Measurements from ENCODE around the gene MRS2. TPM values are rescaled to one million over a fixed set of nuclear protein-coding genes. Genes with fewer than 3 reads are reported as not detected.

Gene MRS2
- total and polyA plus RNA-seq, 9 of the 15 experiments (the other 6 are each of a cell fraction or from before 2014, with no cell fraction given): 14.6 to 57.9 (median 48.1) TPM

DNA sequence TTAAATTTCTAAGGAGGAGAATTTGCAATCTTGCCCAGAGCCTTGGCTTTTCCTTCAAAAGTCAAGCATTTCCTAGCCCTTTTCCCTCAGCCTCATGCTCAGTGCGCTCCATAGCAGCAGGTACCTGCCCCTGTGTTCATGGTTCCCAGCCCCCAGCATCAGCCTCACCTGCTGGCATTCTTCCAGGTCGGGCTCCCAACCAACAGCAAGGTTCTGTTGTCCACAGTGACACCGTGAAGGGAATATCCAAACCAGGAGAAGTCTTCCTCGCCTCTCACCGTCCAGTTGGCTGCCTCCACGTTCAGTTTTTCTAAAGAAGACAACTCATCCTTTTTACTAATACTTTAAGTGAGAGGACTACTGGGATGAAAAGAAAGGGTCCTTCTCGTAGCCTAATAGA, 43.9 kb downstream of the MRS2 start:
- H4K20me1 ChIP-seq (replicated peaks; ENCODE audit: control insufficient read depth, insufficient read depth, low read length): 0 out of 2 replicates have a peak, but pooled peaks cover 3% of the 10 kb centered on the region
- in situ Hi-C loops (cut with MboI) (no loop called here), intact Hi-C loops (cut with micrococcal nuclease) (no loop called here)
- H3K4me3 ChIP-seq: no peak overlapping the region
- TF ChIP-seq NFIC (IDR thresholded peaks at IDR 0.05): peak; percentile 57
- TF ChIP-seq, protein P1, sequence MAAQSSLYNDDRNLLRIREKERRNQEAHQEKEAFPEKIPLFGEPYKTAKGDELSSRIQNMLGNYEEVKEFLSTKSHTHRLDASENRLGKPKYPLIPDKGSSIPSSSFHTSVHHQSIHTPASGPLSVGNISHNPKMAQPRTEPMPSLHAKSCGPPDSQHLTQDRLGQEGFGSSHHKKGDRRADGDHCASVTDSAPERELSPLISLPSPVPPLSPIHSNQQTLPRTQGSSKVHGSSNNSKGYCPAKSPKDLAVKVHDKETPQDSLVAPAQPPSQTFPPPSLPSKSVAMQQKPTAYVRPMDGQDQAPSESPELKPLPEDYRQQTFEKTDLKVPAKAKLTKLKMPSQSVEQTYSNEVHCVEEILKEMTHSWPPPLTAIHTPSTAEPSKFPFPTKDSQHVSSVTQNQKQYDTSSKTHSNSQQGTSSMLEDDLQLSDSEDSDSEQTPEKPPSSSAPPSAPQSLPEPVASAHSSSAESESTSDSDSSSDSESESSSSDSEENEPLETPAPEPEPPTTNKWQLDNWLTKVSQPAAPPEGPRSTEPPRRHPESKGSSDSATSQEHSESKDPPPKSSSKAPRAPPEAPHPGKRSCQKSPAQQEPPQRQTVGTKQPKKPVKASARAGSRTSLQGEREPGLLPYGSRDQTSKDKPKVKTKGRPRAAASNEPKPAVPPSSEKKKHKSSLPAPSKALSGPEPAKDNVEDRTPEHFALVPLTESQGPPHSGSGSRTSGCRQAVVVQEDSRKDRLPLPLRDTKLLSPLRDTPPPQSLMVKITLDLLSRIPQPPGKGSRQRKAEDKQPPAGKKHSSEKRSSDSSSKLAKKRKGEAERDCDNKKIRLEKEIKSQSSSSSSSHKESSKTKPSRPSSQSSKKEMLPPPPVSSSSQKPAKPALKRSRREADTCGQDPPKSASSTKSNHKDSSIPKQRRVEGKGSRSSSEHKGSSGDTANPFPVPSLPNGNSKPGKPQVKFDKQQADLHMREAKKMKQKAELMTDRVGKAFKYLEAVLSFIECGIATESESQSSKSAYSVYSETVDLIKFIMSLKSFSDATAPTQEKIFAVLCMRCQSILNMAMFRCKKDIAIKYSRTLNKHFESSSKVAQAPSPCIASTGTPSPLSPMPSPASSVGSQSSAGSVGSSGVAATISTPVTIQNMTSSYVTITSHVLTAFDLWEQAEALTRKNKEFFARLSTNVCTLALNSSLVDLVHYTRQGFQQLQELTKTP (IDR thresholded peaks at IDR 0.05; ENCODE audit: low read depth in 1 of 2, partially characterized antibody in 2 of 2): no peak
- no peak for TF ChIP-seq ZNF699 (CRISPR knock-in tag; IDR thresholded peaks at IDR 0.05; ENCODE audit: insufficient replicate concordance)
- no peak for TF ChIP-seq MCM2 (IDR thresholded peaks at IDR 0.05; ENCODE audit: low read depth)
- no peak for TF ChIP-seq BCLAF1 (IDR thresholded peaks at IDR 0.05; ENCODE audit: borderline replicate concordance in 1 of 2, control insufficient read depth in 1 of 2, low read depth in 2 of 2, low read length in 1 of 2)
- H3K36me3 ChIP-seq (ENCODE audit: control insufficient read depth, insufficient read depth, low read length): no peaks in the 10 kb centered on the region
- FAIRE-seq (no peak), DNase-seq (ENCODE audit: extremely low read depth in 1 of 4, low spot score in 3 of 4) (no peak), ATAC-seq (no peak)
- no TSS peak for BruUV-seq (replicated peaks)
- peaks cover 3% of the 10 kb centered on the region in 2 experiments; a peak in 2 of 5 replicates for H3K4me1 ChIP-seq (replicated peaks in 1 of 2; ENCODE audit: control insufficient read depth in 2 of 2, insufficient read depth in 2 of 2, low read length in 2 of 2)
- H3K79me2 ChIP-seq (ENCODE audit: control insufficient read depth, insufficient read depth, low read length): no peaks in the 10 kb centered on the region
- no peaks in the 10 kb centered on the region for H3K9me3 ChIP-seq (replicated peaks; ENCODE audit: control insufficient read depth, insufficient read depth, low read depth, low read length)
- no peak overlapping the region for H3K9ac ChIP-seq (ENCODE audit: insufficient read depth in 1 of 2, low read depth in 2 of 2, low read length in 2 of 2)
- ChIA-PET CTCF (ENCODE audit: low intra/inter-chr PET ratio) (no interaction called here), POLR2A (no interaction called here)
- 30% methylated on average over 7 of the region's 7 CpGs for WGBS (ENCODE audit: insufficient coverage, low coverage, missing lambda C conversion rate)
- no peaks in the 10 kb centered on the region for H3K9me1 ChIP-seq (ENCODE audit: control insufficient read depth, insufficient read depth, low read length)
- no peak overlapping the region for H2AFZ ChIP-seq (ENCODE audit: low read depth, low read length)
- H3K4me2 ChIP-seq (ENCODE audit: insufficient read depth, low read length): no peak overlapping the region
- H3K27me3 ChIP-seq (ENCODE audit: control insufficient read depth in 2 of 2, insufficient read depth in 2 of 2, low read length in 2 of 2): no peaks in the 10 kb centered on the region
- H3K27ac ChIP-seq (ENCODE audit: extremely low read depth, low read depth, low read length): no peak overlapping the region

Data from K562 (cell line).